ENCODE results near the gene NME2.

DNA sequence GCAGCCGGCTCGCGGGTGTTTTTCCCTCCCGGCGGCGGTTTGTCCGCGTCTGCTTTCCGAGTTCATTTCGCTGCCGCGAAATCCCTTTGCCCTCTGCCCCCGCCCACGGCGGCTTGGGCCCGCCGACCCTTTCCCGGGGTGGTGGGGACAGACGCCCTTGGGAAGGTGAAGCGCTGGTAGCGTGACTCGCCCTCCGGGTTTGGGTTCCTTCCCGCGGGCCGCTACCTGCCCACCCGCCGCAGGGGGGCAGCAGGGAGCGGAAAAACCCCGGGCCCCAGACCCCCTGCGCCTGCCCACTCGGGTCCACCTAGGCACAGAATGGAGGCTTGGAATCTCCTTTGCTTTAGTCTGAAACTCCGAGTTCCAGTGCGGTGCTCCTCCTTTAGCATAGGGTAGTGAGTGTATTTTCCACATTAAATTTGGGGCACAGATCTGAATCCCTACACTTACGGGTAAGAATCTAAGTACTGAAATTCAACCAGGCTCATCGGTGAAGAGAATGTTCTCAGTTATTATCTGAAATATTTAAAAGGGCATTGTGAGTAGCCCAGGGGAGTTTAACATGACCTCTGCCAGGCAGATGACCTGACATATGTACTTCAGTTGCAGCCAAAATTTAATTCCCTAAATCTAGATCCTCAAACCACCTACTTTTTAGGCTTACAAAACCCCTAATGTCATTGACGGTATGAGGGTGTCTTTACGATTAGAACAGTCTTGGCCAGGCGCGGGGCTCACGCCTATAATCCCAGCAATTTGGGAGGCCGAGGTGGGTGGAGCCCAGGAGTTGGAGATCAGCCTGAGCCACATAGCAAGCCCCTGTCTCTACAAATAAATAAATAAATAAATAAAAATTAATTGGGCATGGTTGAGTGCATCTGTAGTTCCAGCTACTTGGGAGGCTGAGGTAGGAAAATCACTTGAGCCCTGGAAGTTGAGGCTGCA, 1.0 kb downstream of the NME2 start:
- TF ChIP-seq, protein P1, sequence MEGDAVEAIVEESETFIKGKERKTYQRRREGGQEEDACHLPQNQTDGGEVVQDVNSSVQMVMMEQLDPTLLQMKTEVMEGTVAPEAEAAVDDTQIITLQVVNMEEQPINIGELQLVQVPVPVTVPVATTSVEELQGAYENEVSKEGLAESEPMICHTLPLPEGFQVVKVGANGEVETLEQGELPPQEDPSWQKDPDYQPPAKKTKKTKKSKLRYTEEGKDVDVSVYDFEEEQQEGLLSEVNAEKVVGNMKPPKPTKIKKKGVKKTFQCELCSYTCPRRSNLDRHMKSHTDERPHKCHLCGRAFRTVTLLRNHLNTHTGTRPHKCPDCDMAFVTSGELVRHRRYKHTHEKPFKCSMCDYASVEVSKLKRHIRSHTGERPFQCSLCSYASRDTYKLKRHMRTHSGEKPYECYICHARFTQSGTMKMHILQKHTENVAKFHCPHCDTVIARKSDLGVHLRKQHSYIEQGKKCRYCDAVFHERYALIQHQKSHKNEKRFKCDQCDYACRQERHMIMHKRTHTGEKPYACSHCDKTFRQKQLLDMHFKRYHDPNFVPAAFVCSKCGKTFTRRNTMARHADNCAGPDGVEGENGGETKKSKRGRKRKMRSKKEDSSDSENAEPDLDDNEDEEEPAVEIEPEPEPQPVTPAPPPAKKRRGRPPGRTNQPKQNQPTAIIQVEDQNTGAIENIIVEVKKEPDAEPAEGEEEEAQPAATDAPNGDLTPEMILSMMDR (IDR thresholded peaks at IDR 0.05), result peak; percentile 43 to 69 (median 62)
- no peak for TF ChIP-seq POLR2A (IDR thresholded peaks at IDR 0.05)
